ENCODE measurements around the gene PNMA3.
"Not testable (repeated sequence)": the region's sequence is repeated elsewhere in the genome, so short reads cannot be mapped to it uniquely, and the experiment has no call there.

The PNMA3 gene

GRCh38 chrX:153074262-153074899 lies 18.1 kb downstream of the PNMA3 start:
- DNase-seq (ENCODE audit: low read depth in 2 of 2), result no peak

DNA sequence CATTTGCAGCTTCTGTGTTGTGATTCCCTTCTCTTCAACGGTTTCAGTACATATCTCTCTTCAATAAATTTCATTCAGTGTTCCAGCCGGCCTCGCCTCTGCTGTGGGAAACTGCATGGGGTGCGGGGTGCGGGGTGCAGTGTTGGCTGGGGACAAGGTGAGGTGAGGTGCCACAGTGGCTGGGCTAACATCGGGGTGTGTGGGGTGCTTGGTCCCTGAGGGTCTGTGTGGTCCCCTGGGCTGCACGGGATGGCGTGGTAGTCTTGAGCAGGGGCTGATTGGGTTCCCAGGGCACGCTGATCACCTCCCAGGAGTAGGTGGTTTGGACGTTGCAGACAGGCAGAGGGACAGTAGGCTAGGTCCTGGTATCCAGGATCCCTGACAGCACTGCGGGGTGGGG lies 18.7 kb downstream of the PNMA3 start:
- DNase-seq (ENCODE audit: low read depth in 2 of 2), result no peak

DNA sequence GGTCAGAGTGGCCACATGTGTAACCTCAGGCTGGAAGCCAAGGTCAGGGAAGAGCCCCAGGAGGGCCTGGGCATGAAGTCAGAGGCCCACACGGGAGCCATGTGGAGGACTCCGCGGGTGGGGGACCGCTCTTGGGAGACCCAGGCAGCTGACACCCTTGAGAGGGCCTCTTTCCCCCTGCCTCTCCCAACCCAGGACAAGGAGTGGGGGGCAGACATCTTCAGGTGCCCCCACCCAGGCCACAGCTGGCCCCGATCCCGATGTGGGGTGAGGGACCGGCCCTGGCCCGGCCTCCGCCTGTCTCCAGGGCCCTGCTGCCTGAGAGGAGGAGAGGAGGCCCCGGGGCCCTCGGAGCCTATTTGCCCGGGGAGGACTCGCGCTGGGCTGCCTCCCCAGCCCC lies 19.1 kb downstream of the PNMA3 start:
- DNase-seq (ENCODE audit: low read depth in 2 of 2), result no peak

GRCh38 chrX:153077437-153078135 lies 21.3 kb downstream of the PNMA3 start:
- not testable (repeated sequence) for DNase-seq (ENCODE audit: low read depth in 2 of 2)

GRCh38 chrX:153083238-153083923 lies 27.1 kb downstream of the PNMA3 start:
- not testable (repeated sequence) for DNase-seq (ENCODE audit: low read depth in 2 of 2)

DNA sequence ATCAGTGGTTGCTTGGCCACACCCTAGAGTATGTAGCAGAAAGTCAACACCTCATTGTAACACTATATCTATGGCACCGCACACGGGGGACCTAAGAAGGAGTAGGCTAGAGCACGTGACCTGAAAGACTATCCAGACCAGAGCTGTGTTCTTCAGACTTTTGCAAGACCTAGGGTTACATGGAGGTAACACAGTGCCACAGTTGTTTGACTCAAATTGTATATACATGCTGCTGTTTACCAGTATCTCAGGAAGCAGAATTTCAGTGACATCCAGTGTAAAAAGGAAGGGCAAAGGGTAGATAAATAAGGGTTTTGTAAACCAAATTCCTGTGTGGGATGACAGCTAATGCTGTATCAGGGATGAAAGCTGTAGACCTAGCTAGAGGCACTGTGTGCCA lies 46.1 kb downstream of the PNMA3 start:
- DNase-seq (ENCODE audit: low read depth in 2 of 2), result no peak

GRCh38 chrX:153104959-153105358 lies 48.7 kb downstream of the PNMA3 start:
- DNase-seq (ENCODE audit: low read depth in 2 of 2), result not testable (repeated sequence)

GRCh38 chrX:153106092-153106801 lies 50.0 kb downstream of the PNMA3 start:
- not testable (repeated sequence) for DNase-seq (ENCODE audit: low read depth in 2 of 2)
